ENCODE measurements around the gene OPTN. TPM values are rescaled to one million over a fixed set of nuclear protein-coding genes. Genes with fewer than 3 reads are reported as not detected.
"Not testable (repeated sequence)": the region's sequence is repeated elsewhere in the genome, so short reads cannot be mapped to it uniquely, and the experiment has no call there.

OPTN gene
- total RNA-seq, 1 donor from 2014 or later = 75.2 TPM

DNA sequence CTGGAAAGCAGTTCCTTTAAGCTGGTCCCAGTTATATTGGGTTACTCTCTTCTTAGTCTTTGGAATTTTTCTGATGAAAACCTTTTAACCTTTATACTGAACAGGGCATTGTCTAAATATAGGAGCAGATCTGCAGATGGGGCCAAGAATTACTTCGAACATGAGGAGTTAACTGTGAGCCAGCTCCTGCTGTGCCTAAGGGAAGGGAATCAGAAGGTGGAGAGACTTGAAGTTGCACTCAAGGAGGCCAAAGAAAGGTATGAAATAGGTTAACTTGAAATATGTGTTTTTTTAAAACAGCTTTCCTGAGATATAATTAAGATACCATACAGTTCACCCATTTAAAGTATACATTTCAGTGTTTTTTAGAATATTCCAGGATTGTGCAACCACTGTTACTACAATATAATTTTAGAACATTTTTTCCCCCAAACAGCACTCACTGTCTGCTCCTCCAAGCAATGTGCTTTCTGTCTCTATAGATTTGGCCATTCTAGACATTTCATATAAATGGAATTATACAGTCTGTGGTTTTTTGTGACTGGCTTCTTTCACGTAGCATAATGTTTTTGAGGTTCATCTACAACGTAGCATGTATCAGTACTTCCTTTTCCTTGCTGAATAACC is 18.9 kb downstream of the OPTN start:
- no peak for DNase-seq (ENCODE audit: low read depth)

- no peak for DNase-seq (ENCODE audit: low read depth)
Observed at GRCh38 chr10:13120786-13121499, 21.0 kb downstream of the OPTN start.

- DNase-seq (ENCODE audit: low read depth) = no peak
Observed at GRCh38 chr10:13121500-13121854, 21.5 kb downstream of the OPTN start.

DNA sequence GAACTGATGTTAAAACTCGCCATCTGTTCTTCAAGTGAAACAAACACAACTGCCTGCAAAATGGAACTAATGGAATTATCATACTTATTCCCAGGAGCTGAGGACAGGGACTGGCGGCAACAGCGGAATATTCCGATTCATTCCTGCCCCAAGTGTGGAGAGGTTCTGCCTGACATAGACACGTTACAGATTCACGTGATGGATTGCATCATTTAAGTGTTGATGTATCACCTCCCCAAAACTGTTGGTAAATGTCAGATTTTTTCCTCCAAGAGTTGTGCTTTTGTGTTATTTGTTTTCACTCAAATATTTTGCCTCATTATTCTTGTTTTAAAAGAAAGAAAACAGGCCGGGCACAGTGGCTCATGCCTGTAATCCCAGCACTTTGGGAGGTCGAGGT is 36.7 kb downstream of the OPTN start:
- no peak for DNase-seq (ENCODE audit: low read depth)

- DNase-seq (ENCODE audit: low read depth) = no peak
Observed at GRCh38 chr10:13139150-13139549, 39.2 kb downstream of the OPTN start.

GRCh38 chr10:13139676-13140075 is 39.7 kb downstream of the OPTN start:
- no peak for DNase-seq (ENCODE audit: low read depth)

DNA sequence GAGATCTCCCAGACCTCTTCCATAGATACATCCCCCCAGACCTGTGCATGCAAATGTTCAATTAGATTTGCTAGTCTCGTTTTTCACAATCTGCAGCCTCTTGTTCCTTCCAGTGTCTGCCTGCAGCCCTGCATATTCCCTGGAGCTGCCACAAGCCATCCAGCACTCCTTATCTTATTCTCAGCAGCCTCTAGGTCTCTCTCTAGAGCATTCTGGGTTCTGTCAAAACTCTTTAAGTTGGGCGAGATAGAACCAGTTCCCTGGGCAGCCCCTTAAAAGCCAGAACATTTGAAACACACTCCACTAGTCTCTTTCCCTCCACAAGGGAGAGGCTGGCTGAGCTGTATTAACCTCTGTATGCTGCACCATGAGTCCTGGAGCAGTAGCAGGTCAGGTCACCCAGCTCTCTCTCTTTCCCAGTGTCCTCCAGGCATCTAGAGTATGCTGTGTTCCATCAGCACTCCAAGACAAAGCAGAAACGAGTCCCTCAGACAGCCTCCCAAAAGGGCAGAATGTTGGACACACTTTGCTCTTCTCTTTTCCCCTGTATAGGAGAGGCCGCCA is 40.7 kb downstream of the OPTN start:
- no peak for DNase-seq (ENCODE audit: low read depth)

GRCh38 chr10:13143766-13144165 is 43.8 kb downstream of the OPTN start:
- DNase-seq (ENCODE audit: low read depth) = no peak

DNA sequence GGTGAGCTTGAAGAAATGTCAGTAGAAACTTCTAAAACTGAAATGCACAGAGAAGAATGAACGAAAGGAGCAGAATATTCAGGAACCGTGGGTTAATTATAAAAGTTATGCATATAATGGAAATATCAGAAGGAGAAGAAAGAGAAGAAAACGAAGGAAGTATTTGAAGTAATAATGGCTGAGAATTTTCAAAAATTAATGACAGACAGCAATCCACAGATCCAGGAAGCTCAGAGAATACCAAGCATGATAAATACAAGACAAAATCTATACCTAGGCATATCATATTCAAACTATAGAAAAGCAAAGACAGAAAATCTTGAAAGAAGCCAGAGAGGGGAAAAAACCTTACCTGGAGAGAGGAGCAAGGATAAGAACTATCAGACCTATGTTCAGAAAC is 44.9 kb downstream of the OPTN start:
- no peak for DNase-seq (ENCODE audit: low read depth)

DNA sequence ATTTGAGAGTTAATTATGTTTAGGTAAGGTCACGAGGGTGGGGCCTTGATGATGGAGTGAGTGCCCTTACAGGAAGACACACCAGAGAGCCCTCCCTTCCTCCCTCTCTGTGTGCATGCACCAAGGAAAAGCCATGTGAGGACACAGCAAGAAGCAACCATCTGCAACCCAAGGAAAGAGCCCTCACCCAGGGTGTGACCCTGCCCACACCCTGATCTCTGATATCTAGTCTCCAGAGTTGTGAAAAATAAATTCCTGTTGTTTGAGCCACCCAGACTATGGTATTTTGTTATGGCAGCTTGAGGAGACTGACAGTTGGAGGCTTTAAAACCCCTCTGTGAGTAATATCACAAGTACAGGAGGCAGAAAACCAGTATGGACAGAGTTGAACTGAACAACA is 46.4 kb downstream of the OPTN start:
- DNase-seq (ENCODE audit: low read depth) = peak; percentile 20

DNA sequence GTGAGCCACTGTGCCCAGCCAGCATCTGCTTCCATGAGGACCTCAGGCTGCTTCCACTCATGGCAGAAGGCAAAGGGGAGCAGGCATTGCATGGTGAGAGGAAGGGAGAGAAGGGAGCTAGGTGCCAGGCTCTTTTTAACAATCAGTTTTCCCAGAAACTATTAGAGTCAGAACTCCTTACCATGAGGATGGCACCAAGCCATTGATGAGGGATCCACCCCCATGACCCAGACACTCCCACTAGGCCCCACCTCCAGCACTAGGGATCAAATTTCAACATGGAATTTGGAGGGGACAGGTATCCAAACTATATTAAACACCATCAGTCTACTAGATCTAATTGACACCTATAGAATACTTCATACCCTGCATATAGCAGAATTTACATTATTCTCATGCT is 47.2 kb downstream of the OPTN start:
- no peak for DNase-seq (ENCODE audit: low read depth)

DNA sequence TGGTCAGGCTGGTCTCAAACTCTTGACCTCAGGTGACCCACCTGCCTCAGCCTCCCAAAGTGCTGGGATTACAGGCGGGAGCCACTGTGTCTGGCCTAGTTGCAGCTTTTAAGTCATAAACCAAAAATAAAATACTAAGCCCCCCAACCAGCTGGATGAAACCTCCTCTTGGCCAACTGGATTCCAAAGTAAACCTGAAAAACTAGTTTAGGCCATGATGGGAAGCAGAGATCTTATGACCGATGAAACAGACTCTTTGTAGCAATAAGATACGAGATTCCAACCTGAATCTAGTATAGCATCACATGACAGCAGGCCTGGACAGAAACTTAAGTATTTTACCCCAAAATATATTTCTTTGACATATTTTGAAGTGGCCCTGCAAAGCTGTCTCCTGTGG is 52.3 kb downstream of the OPTN start:
- no peak for DNase-seq (ENCODE audit: low read depth)

- DNase-seq (ENCODE audit: low read depth) = not testable (repeated sequence)
Observed at GRCh38 chr10:13155860-13156259, 55.9 kb downstream of the OPTN start.

DNA sequence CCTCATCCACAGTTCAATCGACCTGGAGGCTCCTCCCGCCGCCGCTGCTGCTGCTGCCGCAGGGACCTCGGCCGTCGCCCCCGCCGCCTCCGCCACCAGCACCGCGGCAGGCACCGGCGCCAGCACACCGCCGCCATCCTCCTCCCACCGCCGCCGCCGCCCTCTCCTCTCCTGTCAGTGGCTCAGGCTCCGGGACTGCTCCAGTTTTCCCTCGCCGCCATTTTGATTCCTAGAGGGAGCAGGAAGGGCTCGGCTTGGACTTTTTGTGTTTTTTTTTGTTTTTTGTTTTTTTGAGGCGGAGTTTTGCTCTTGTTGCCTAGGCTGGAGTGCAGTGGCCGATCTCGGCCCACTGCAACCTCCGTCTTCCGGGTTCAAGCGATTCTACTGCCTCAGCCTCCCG is 58.4 kb downstream of the OPTN start:
- no peak for DNase-seq (ENCODE audit: low read depth)

DNA sequence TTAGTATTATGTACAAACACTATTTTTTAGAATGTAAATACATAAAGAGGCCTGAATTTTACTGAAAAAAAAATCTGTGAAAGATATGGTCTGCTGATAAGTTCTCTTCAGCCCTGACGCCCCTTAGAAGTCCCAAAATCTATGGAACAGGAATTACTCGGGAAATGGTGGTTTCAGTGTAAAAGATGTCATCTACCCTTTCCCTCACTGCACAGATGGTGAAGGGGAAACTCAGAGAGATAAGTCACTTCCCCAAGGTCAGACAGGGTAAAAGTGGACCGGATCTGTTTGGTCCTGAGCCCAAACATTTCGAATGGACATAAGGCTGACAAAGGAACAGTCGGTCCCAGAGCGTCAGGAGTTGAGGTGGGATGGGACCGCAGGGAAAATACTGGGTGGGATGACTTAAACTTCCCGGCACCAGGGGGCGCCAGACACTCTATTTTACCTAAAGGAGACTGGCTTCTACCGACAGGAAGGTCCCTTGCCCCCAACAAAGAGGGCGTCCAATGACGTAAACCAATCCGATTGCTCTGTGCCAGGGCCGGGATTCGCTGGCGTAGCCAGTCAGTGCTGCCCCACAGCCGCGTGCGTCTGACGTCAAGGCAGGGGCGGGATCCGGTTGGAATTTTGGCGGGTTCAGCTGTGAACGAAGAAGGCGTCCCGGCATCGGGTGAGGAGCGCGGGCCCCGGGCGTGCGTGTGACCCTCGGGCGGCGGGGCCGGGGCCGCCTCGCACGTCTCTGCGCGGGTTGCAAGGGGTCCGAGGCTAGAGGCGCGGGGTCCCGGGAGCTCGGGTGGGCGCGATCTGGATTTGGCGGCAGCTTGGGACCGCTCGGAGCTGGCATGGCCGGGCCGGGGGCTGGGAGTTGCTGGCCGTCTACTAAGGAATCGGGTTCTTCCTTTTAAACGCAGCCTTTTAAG is 61.2 kb downstream of the OPTN start, which contains the start of gene MCM10:
MCM10 (plus strand) TSS at position 625 of the 923 bp plus-strand sequence. CDS start 2,645 bp downstream, outside the sequence.
- DNase-seq (ENCODE audit: low read depth) = peak; percentile 100

- DNase-seq (ENCODE audit: low read depth) = no peak
Observed at GRCh38 chr10:13161857-13162271, 61.9 kb downstream of the OPTN start.

GRCh38 chr10:13163859-13164258 is 63.9 kb downstream of the OPTN start:
- DNase-seq (ENCODE audit: low read depth) = no peak

GRCh38 chr10:13165177-13165576 is 65.2 kb downstream of the OPTN start:
- no peak for DNase-seq (ENCODE audit: low read depth)

DNA sequence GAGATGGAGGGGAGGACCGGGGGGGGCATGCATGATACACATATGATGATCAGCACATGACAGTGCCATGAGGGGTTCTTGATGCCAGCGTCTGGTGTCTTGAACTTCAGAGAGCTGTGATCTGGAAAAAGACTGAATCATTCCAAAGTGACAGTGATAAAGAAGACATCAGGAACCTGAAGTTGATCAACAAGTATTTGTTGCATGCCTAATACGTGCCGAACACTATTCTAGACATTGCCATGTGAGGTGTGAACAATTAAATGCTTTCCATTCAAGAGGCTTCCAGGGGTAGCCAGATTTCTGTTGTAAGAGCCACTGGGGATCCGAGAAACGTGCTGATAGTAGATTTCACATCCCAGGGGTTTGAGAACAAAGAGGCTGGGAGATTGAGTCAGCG is 67.6 kb downstream of the OPTN start:
- no peak for DNase-seq (ENCODE audit: low read depth)

DNA sequence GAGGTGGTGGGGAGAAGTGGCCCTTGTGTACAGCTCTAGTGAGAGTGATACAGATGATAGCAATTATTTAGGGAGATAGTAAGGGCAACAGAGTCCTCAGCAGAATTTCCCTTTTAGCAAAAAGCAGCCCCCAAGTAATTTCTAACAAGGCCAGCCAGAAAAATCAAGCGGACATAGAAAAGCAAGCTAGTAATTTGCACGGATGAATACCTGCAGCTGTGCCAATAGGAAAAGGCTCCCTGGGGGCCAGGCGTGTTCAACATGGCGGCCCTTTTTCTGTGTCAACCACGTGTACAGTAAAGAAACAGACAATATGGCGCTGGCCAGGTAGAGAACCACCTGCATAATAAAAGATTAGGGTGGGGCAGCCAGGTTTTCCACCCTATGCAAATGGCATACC is 68.8 kb downstream of the OPTN start:
- DNase-seq (ENCODE audit: low read depth) = no peak

GRCh38 chr10:13173616-13174015 is 73.7 kb downstream of the OPTN start:
- DNase-seq (ENCODE audit: low read depth) = no peak

- no peak for DNase-seq (ENCODE audit: low read depth)
Observed at GRCh38 chr10:13180788-13181187, 80.8 kb downstream of the OPTN start.

Measured in myocyte (in vitro differentiated cells).